H1 (cell line): ENCODE data around the gene ZNF316. TPM values are rescaled to one million over a fixed set of nuclear protein-coding genes. Genes with fewer than 3 reads are reported as not detected.

Source experiments
- CTCF ChIA-PET: fragments of 300-600 bp; sonication (Branson Sonifier 250); formaldehyde crosslinking; loops from one replicate; lab custom pipeline; 2021; ENCODE audit not compliant: partially characterized antibody; lab: Charles Lee
- POLR2A ChIA-PET: fragments of 300-600 bp; sonication (Branson Sonifier 250); formaldehyde crosslinking; loops from one replicate; lab custom pipeline; 2021; ENCODE audit warnings: inconsistent platforms; ENCODE audit not compliant: partially characterized antibody; lab: Charles Lee
- DNase-seq, 2 experiments: peaks; one replicate each; pipeline versions ENCODE4 v3.0.0 to v3.0.0-alpha.2; 2010 to 2022; ENCODE audit warnings: low spot score in 2 of 2, low read depth in 1 of 2, mixed read lengths in 1 of 2
- FAIRE-seq: peaks from 2 replicates; lab custom pipeline; 2011; peaks lifted over from hg19 to GRCh38; lab: Jason Lieb, UNC
- H2AFZ ChIP-seq: 2 replicates; pipeline ENCODE4 v1.8.1; 2012; ENCODE audit warnings: low read length, inconsistent platforms
- H2AK5ac ChIP-seq: 2 replicates; pipeline ENCODE4 v1.6.1; 2013; ENCODE audit warnings: low read depth, low read length
- H2BK120ac ChIP-seq: replicated peaks from 2 replicates; pipeline ENCODE3; 2013; ENCODE audit warnings: low read depth, low read length, inconsistent platforms
- H2BK12ac ChIP-seq: 2 replicates; pipeline ENCODE4 v1.6.1; 2013; ENCODE audit warnings: low read depth, low read length
- H2BK15ac ChIP-seq: 2 replicates; pipeline ENCODE4 v1.6.1; 2013; ENCODE audit warnings: low read length
- H2BK20ac ChIP-seq: 2 replicates; pipeline ENCODE4 v1.6.1; 2013; ENCODE audit warnings: low read length
- H2BK5ac ChIP-seq: 2 replicates; pipeline ENCODE4 v1.6.1; 2013; ENCODE audit warnings: low read depth, low read length
- H3K14ac ChIP-seq: 2 replicates; pipeline ENCODE4 v1.6.1; 2013; ENCODE audit warnings: inconsistent platforms; ENCODE audit not compliant: insufficient read length
- H3K18ac ChIP-seq: 2 replicates; pipeline ENCODE4 v1.6.1; 2013; ENCODE audit warnings: low read length; ENCODE audit errors: extremely low read depth
- H3K23ac ChIP-seq: 2 replicates; pipeline ENCODE4 v1.6.1; 2013; ENCODE audit warnings: inconsistent platforms; ENCODE audit not compliant: insufficient read length
- H3K23me2 ChIP-seq: 2 replicates; pipeline ENCODE4 v1.6.1; 2013; ENCODE audit warnings: low read depth, low read length
- H3K27ac ChIP-seq: 2 replicates; pipeline ENCODE4 v1.6.1; 2011; ENCODE audit warnings: low read depth, low read length, inconsistent platforms
- H3K27me3 ChIP-seq, 4 experiments: replicated peaks in 1 of 4; 1 replicate in 1 of 4; 2 replicates in 3 of 4; pipeline versions ENCODE4 v1.6.1 to v1.8.1; 2011 to 2013; ENCODE audit warnings: low read length in 3 of 4, mild to moderate bottlenecking in 3 of 4, inconsistent platforms in 2 of 4, mixed read lengths in 2 of 4, moderate library complexity in 1 of 4; ENCODE audit not compliant: control insufficient read depth in 3 of 4, insufficient read depth in 3 of 4; ENCODE audit errors: extremely low read depth in 1 of 4
- H3K36me3 ChIP-seq, 4 experiments: 2 replicates each; pipeline versions ENCODE4 v1.6.1 to v1.8.1; 2011 to 2013; ENCODE audit warnings: mild to moderate bottlenecking in 4 of 4, low read length in 3 of 4, moderate library complexity in 2 of 4, control low read depth in 1 of 4, inconsistent platforms in 1 of 4; ENCODE audit not compliant: insufficient read depth in 4 of 4, control insufficient read depth in 2 of 4
- H3K4ac ChIP-seq: replicated peaks from 2 replicates; pipeline ENCODE3; 2013; ENCODE audit warnings: low read length, low read depth, mixed read lengths, inconsistent platforms; ENCODE audit not compliant: insufficient read length
- H3K4me1 ChIP-seq, 4 experiments: replicated peaks in 1 of 4; 1 replicate in 1 of 4; 2 replicates in 3 of 4; pipeline versions ENCODE4 v1.6.1 to v1.8.1; 2011 to 2013; ENCODE audit warnings: low read length in 3 of 4, inconsistent platforms in 2 of 4, mixed read lengths in 1 of 4; ENCODE audit not compliant: insufficient read depth in 4 of 4, control insufficient read depth in 3 of 4
- H3K4me2 ChIP-seq, 2 experiments: 2 replicates each; pipeline versions ENCODE4 v1.6.1 to v1.8.1; 2011 to 2013; ENCODE audit warnings: low read depth in 2 of 2, low read length in 2 of 2, control low read depth in 1 of 2, inconsistent platforms in 1 of 2, mild to moderate bottlenecking in 1 of 2; ENCODE audit not compliant: insufficient read depth in 1 of 2
- H3K4me3 ChIP-seq, 4 experiments: fragments of 200-600, 300-600 bp in 1 of 4; sonication (generic), shearing (Covaris generic), sonication (Bioruptor Twin) in 1 of 4; 2 replicates each; pipeline versions ENCODE4 v1.5.1 to v1.8.1; 2011 to 2016; ENCODE audit warnings: low read length in 4 of 4, low read depth in 3 of 4, control low read depth in 2 of 4, inconsistent platforms in 2 of 4, mild to moderate bottlenecking in 2 of 4, mixed read lengths in 1 of 4, moderate library complexity in 1 of 4; ENCODE audit not compliant: insufficient read depth in 2 of 4; ENCODE audit errors: extremely low read depth in 1 of 4
- H3K56ac ChIP-seq: replicated peaks from 2 replicates; pipeline ENCODE3; 2013; ENCODE audit warnings: low read depth, mild to moderate bottlenecking, mixed read lengths, low read length, inconsistent platforms; ENCODE audit not compliant: insufficient read length
- H3K79me1 ChIP-seq: 2 replicates; pipeline ENCODE4 v1.6.1; 2013; ENCODE audit warnings: low read depth, low read length, control low read depth
- H3K79me2 ChIP-seq, 2 experiments: 2 replicates each; pipeline versions ENCODE4 v1.6.1 to v1.8.1; 2012 to 2013; ENCODE audit warnings: low read length in 2 of 2, mild to moderate bottlenecking in 2 of 2, inconsistent platforms in 1 of 2; ENCODE audit not compliant: insufficient read depth in 2 of 2, control insufficient read depth in 1 of 2
- H3K9ac ChIP-seq, 4 experiments: replicated peaks in 1 of 4; 1 replicate in 1 of 4; 2 replicates in 3 of 4; pipeline versions ENCODE4 v1.6.1 to v1.8.1; 2011 to 2013; ENCODE audit warnings: low read depth in 3 of 4, low read length in 3 of 4, control low read depth in 2 of 4, mild to moderate bottlenecking in 2 of 4, moderate library complexity in 2 of 4, inconsistent platforms in 1 of 4; ENCODE audit errors: extremely low read depth in 1 of 4
- H3K9me3 ChIP-seq, 2 experiments: 2 replicates each; pipeline versions ENCODE4 v1.6.1 to v1.8.1; 2012 to 2013; ENCODE audit warnings: mild to moderate bottlenecking in 2 of 2, moderate library complexity in 2 of 2, control low read depth in 1 of 2, inconsistent platforms in 1 of 2, low read depth in 1 of 2, low read length in 1 of 2, mixed read lengths in 1 of 2; ENCODE audit not compliant: insufficient read depth in 2 of 2
- H4K20me1 ChIP-seq, 2 experiments: replicated peaks in 1 of 2; 2 replicates each; pipeline versions ENCODE3 to v1.8.1; 2011 to 2013; ENCODE audit warnings: inconsistent platforms in 2 of 2, low read length in 2 of 2, mild to moderate bottlenecking in 1 of 2; ENCODE audit not compliant: insufficient read depth in 2 of 2, control insufficient read depth in 1 of 2
- H4K5ac ChIP-seq: 2 replicates; pipeline ENCODE4 v1.6.1; 2013; ENCODE audit warnings: low read length, low read depth, mixed read lengths, inconsistent platforms; ENCODE audit not compliant: insufficient read length
- H4K8ac ChIP-seq: 2 replicates; pipeline ENCODE4 v1.8.0; 2013; ENCODE audit warnings: mild to moderate bottlenecking, moderate library complexity, low read length, inconsistent platforms; ENCODE audit not compliant: insufficient read depth; ENCODE audit errors: extremely low read depth
- H4K91ac ChIP-seq: replicated peaks from 2 replicates; pipeline ENCODE3; 2013; ENCODE audit warnings: low read length, mixed read lengths, inconsistent platforms; ENCODE audit not compliant: insufficient read length
- CHD2 ChIP-seq: IDR thresholded peaks from 2 replicates; pipeline ENCODE4 v1.6.1; 2012; ENCODE audit warnings: low read length, improper control_type of control experiment
- CTBP2 ChIP-seq: IDR thresholded peaks from 2 replicates; pipeline ENCODE4 v1.7.0; 2011; ENCODE audit warnings: borderline replicate concordance, mild to moderate bottlenecking, moderate library complexity, mixed read lengths, low read length; ENCODE audit not compliant: insufficient read depth, insufficient read length
- EGR1 ChIP-seq: IDR thresholded peaks from 2 replicates; pipeline ENCODE4 v1.6.1; 2011; ENCODE audit warnings: low read depth, low read length, borderline replicate concordance
- KDM4A ChIP-seq: IDR thresholded peaks from one replicate; pipeline ENCODE4 v1.7.1; 2012; ENCODE audit warnings: low read depth, mild to moderate bottlenecking, moderate library complexity, low read length, inconsistent platforms; ENCODE audit not compliant: severe bottlenecking
- MAFK ChIP-seq: IDR thresholded peaks from 2 replicates; pipeline ENCODE4 v1.6.1; 2012; ENCODE audit warnings: low read depth, mild to moderate bottlenecking, improper control_type of control experiment, low read length
- RFX5 ChIP-seq: IDR thresholded peaks from 2 replicates; pipeline ENCODE4 v1.6.1; 2011; ENCODE audit warnings: low read depth, low read length, improper control_type of control experiment, borderline replicate concordance
- RNF2 ChIP-seq: fragments of 200-900, 300-1000 bp; sonication (generic); IDR thresholded peaks from 2 replicates; pipeline ENCODE4 v1.7.1; 2016; ENCODE audit warnings: borderline replicate concordance, low read depth, mild to moderate bottlenecking, antibody characterized with exemption, low read length; ENCODE audit not compliant: poor library complexity, severe bottlenecking; ENCODE audit errors: missing control alignments
- RXRA ChIP-seq: IDR thresholded peaks from 2 replicates; pipeline ENCODE4 v1.6.1; 2011; ENCODE audit warnings: low read depth, mild to moderate bottlenecking, low read length, moderate library complexity; ENCODE audit not compliant: insufficient read depth
- SAP30 ChIP-seq: fragments of 300-600 bp; sonication (generic); IDR thresholded peaks from 2 replicates; pipeline ENCODE4 v1.7.1; 2012; ENCODE audit warnings: low read length, moderate library complexity, mild to moderate bottlenecking, inconsistent platforms; ENCODE audit not compliant: insufficient read depth, insufficient replicate concordance
- TAF1 ChIP-seq: IDR thresholded peaks from 2 replicates; pipeline ENCODE4 v1.6.1; 2011; ENCODE audit warnings: mild to moderate bottlenecking, low read depth, low read length
- TCF12 ChIP-seq: IDR thresholded peaks from 2 replicates; pipeline ENCODE4 v1.6.1; 2011; ENCODE audit warnings: low read depth, mild to moderate bottlenecking, low read length
- WGBS, 2 experiments: shearing (Covaris generic) in 1 of 2; methylation state at CpG; one replicate each; pipeline versions ENCODE4 v1.1.6 to v1.1.7; 2013 to 2015; ENCODE audit warnings: low lambda C conversion rate in 2 of 2, mixed read lengths in 2 of 2, inconsistent platforms in 1 of 2, low coverage in 1 of 2, missing lambda C conversion rate in 1 of 2; ENCODE audit not compliant: insufficient replicate concordance in 2 of 2, insufficient coverage in 1 of 2, insufficient read length in 1 of 2; ENCODE audit errors: extremely low coverage in 1 of 2, missing lambda C conversion rate in 1 of 2; 5-methylcytosine and 5-hydroxymethylcytosine counted together
- polyA plus RNA-seq, 7 experiments: library from polyadenylated mRNA; depleted of rRNA in 3 of 7; stranded (reverse) in 5 of 7; unstranded in 2 of 7; fragments of >200 nt in 5 of 7; fragments of 200-250 nt in 2 of 7; gene quantifications; 1 replicate in 5 of 7; 2 replicates in 1 of 7; 4 replicates in 1 of 7; pipeline versions ENCODE4 v1.2.1 to v1.2.3, GENCODE V29; 2011 to 2013; ENCODE audit warnings: missing spikeins in 2 of 7, mixed read lengths in 2 of 7
- total RNA-seq: library from RNA; stranded (reverse); fragmentation: NEBNext Ultra II Directional; extraction: Animal tissue kit (Norgen Biotek cat#: 25700); gene quantifications from 2 replicates; pipeline ENCODE4 v1.2.1, GENCODE V29; 2021
- TF ChIP-seq, protein P1 (sequence below): IDR thresholded peaks from 2 replicates; pipeline ENCODE4 v1.6.1; 2012; ENCODE audit warnings: inconsistent platforms

The ZNF316 gene
- total and polyA plus RNA-seq, 2 of the 8 experiments (the other 6 are each of a cell fraction or from before 2014, with no cell fraction given), result 3.6 to 13.7 TPM

DNA sequence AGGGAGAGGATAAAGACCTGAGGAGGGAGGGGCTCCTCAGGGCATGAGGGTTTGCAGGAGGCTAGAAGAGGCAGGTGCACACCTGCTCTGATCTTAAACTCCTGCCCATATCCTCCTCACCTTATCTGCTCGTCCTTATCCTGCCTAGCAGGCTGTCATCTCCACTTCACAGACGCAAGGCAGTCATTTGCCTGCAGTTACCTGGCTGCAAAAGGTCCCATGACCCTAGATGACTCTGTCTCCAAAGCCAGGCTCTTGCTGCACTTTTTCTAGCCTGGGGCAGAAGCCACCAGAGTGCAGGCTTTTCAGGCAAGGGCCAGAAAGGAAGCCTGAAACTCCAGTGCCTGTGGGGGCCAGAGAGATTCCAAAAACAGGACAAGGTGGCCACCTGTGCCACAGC, 23.4 kb upstream of the ZNF316 start:
- H3K4ac ChIP-seq, result no peak overlapping the region
- H3K18ac ChIP-seq, result no peak overlapping the region
- H3K79me2 ChIP-seq, result no peaks in the 10 kb centered on the region
- no peak overlapping the region for H3K27ac ChIP-seq
- H4K8ac ChIP-seq, result no peak overlapping the region; the same call in 1 of the 2 replicates
- H3K27me3 ChIP-seq, result peaks cover 0 to 4% (median 0%) of the 10 kb centered on the region in 4 experiments; a peak in 1 of 7 replicates
- H2AFZ ChIP-seq, result no peak overlapping the region
- H3K4me2 ChIP-seq, result no peak overlapping the region
- ChIA-PET POLR2A (no interaction called here), CTCF (interaction anchor here (0.7 to 1.1 kb wide), 2 partner anchors 13 to 53 kb away, joined by 3 read pairs; no protein-coding TSS in a partner anchor)
- no peak overlapping the region for H3K14ac ChIP-seq
- 0 out of 2 replicates have a peak overlapping the region, but pooled peaks have one; percentile 44 for H2BK12ac ChIP-seq
- H3K79me1 ChIP-seq, result no peaks in the 10 kb centered on the region
- peaks cover 0 to 12% (median 7%) of the 10 kb centered on the region in 4 experiments; a peak in 5 of 7 replicates for H3K4me1 ChIP-seq
- H4K91ac ChIP-seq, result peak overlapping the region; percentile 35
- peak overlapping the region; percentile 83; the same call in 1 of the 2 replicates for H2BK15ac ChIP-seq
- no peak overlapping the region for H3K4me3 ChIP-seq
- H4K5ac ChIP-seq, result no peak overlapping the region
- H2BK120ac ChIP-seq, result no peak overlapping the region
- DNase-seq (no peak), FAIRE-seq (no peak)
- no peak overlapping the region; the same call in 1 of the 2 replicates for H2AK5ac ChIP-seq
- no peak overlapping the region for H2BK5ac ChIP-seq
- WGBS, 2 experiments, result 96% methylated on average over 2 of the region's 2 CpGs; no CpG with 5 or more reads in 1 of the 2 experiments
- no peak overlapping the region for H3K56ac ChIP-seq
- peaks cover 0 to 1% of the 10 kb centered on the region in 2 experiments for H4K20me1 ChIP-seq
- H2BK20ac ChIP-seq, result no peak overlapping the region
- H3K9ac ChIP-seq, result no peak overlapping the region
- H3K23me2 ChIP-seq, result peaks cover 7% of the 10 kb centered on the region; the same call in 1 of the 2 replicates
- H3K23ac ChIP-seq, result no peak overlapping the region
- H3K36me3 ChIP-seq, result 0 out of 8 replicates have a peak, but pooled peaks cover 0 to 4% (median 1%) of the 10 kb centered on the region in 4 experiments
- no peaks in the 10 kb centered on the region for H3K9me3 ChIP-seq
- TF ChIP-seq TCF12 (no peak), SAP30 (no peak), CTBP2 (no peak), RXRA (no peak), RNF2 (no peak), TAF1 (no peak), EGR1 (no peak), CHD2 (no peak), RFX5 (no peak), KDM4A (no peak), MAFK (no peak)
- TF ChIP-seq, protein P1, sequence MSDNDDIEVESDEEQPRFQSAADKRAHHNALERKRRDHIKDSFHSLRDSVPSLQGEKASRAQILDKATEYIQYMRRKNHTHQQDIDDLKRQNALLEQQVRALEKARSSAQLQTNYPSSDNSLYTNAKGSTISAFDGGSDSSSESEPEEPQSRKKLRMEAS, result no peak
